ENCODE data around the gene GNAL.

Gene GNAL

DNA sequence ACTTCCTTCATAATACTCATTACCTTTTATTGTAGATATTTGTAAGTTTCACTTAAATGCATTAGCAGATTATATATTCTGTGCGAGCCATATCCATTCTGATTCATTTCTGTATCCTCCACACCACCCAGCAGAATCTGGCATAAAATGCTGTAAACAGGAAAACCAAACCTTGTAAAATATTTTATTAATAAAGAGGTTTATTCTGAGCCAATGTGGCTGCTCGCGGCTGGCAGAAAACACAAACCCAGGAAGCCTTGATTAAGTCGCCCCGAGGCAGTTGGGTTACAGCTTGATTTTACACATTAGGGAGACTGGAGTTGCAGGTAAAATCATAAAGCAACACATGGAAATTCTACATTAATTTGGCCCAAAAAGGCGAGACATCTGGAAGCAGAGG, 40.5 kb downstream of the GNAL start:
- DNase-seq: no peak

DNA sequence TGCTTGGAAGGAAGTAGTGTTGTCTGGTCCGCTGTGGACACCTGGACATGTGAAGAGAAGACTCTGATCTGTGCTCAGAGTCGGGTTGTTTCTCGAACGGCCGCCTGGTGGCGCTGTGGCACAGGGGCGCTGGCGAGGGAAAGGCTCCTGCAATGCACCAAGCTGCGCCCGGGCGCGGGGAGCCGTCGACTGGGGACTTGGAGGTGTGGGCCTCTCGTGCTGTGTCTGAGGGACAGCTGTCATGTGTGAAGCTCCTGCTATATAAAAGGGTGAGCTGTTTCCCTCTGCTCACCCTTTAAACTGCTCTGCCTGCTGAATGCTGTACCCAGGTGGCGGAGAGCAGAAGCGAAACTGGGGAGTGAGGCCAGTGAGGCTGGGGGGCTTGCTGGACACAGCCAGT, 44.0 kb downstream of the GNAL start:
- DNase-seq: peak; percentile 63

DNA sequence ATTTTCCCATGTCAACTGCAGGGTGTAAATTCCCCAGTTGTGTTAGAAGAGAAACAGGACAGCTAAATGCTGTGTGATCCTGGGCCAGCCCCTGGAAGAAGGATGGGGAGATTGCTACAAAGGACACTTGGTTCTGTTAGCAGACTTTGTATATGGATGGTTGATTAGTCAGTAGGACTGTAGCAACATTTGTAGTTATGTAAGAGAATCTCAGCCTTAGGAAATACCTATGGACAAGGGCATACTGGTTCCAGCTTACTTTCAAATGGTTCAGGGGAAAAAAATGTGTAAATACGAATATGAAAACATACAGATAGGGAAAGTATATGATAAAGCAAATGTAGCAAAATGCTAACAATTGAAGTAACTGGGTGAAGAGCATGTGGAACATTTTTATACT, 47.6 kb downstream of the GNAL start:
- DNase-seq: no peak

DNA sequence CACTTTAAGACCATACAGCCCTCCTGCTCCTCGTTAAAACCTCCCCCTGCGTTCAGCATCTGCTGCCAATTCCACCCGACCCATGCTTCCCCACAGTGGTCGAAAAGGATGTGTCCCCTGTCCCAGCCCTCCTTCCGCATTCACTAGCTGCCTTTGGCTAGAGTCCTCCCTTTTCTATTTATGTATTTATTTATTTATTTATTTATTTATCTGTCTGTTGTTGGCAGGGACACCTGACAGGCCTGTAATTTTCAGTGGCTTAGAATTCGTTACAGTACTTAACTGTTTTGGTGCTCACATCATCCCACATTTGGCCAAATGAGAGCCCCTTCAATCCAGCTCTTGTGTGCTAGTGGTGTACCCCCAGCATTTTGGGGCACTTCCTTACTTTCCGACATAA, 50.8 kb downstream of the GNAL start:
- DNase-seq: no peak

DNA sequence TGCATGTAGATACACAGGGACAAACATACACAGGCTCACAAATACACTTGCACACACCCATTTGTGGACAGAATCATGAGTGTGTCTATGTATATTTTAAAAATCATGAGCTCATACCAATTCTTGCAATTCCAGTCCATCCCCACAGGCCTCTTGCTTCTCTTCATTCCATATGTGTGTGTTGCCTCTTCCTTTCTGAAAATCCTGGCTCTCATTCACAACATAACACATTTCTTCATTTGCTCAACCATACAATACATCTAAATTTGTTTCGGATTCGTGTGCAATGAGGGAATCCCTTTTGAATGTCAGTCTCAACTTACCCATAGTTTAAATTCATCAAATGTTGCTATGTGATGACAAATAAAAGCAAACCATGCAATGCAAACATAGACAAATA, 51.4 kb downstream of the GNAL start:
- no peak for DNase-seq

DNA sequence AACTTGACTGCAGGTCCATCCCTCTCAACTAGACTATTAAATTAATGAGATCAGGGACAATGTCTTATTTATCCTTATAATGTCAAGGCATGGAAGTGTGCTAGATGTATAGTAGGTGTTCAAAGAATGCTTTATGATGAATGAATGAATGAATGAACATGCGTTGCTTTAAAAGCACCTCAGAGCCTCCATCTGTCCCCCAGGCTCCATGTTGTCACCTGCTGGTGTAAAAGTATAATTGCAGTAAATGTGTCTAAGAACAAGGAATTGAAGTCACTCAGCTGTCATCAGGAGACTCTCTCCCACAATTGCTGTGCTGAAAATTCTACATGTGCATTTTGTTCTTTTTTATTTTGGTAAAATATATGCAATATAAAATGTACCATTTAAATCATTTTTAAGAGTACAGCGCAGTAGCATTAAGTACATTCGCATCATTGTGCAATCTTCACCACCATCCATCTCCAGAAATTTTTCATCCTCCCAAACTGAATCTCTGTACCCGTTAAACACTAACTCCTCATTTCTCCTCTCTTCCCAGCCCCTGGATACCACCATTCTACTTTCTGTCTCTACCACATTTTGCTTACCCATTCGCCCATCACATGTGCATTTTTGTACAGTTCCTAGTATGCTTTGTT, 52.6 kb downstream of the GNAL start:
- DNase-seq: no peak

DNA sequence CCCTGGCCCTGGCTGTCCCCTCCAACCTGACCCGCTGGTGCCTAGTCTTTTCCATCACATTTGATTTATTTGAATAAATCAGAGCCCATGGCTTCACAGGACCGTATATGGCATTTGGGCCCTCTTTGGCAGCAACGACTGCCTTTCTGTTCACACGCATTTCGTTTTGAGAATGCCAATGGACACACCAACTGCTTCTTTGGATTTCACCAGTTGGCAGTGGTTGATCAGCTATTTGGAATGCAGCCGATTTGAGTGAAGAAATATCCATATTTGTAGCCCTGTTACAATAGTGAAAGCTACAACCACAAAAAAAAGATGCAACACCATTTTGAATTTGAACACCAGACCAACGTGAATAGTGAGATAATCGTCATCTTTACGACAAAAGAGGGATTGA, 56.5 kb downstream of the GNAL start:
- no peak for DNase-seq

DNA sequence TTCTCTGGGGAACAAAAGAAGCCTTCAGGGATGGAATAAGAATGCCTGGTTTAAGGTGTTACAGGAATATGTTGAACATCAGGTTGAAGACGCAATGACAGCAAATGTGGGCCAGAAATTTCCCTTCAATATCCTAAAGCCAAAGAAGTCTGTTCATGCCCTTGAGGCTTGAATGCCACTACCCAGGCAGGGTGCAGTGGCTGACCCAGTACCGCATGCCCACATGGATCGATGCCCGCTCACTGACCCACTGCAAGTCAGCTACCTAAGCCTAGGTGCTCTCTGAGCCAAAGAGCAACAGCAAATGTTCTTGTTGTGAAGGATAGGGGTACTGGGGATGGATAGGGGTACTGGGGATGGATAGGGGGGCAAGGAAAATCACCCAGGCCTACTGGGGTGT, 58.2 kb downstream of the GNAL start:
- no peak for DNase-seq

DNA sequence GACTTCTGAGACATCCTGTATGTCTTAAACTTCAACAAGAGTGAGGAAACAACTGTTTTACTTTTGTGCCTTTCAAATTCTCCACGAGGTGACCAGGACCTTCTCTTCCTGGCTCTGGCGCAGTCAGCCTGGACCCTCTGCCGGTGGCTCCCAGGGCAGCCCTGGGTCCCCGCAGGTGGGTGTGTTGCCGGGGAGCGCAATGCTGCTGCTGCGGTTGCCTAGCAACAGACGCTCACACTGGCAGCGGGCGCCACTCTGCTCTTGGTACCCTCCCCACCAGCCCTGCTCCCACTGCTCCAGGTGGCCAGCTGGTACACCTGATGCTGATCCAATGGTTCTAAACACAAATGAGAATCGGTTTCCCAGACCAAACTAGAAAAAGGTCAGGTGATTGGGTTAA, 58.7 kb downstream of the GNAL start:
- DNase-seq: no peak

DNA sequence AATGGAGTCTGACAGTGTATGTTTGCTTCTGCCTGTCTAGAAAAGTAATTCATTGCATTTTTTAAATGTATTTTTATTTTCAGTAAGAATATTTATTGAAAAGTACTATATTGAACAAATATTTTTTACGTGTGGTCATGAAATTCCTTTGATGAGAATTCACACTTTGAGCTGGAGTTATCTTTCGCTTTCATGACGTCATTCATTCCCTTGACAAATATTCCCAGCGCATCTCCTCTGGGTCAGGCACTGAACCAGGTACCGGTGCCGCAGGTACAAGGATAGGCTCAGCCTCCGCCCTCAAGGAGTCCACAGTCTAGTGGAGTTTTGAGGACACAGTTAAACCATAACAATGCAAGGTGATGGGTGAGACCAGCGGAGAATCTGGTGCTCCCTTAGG, 60.2 kb downstream of the GNAL start:
- DNase-seq: no peak

DNA sequence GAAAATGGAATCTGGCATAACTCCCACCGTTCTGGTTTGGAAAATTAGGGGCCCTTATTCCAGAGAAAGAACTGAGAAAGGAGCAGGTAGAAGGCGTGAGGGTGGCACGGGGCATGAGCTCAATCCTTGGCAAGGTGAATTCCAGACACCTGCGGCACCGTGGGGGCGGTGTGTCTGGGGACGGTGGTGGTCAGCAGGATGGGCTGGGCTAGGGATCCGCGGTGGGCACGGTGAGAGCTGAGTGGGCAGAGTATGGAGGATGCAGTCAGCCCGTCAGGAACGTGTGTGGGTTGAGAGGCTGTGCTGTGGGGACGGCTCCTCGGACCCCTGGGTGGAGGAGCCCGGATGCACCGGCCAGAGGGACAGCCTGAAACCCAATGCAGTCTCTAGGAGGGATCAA, 61.1 kb downstream of the GNAL start:
- DNase-seq: no peak

DNA sequence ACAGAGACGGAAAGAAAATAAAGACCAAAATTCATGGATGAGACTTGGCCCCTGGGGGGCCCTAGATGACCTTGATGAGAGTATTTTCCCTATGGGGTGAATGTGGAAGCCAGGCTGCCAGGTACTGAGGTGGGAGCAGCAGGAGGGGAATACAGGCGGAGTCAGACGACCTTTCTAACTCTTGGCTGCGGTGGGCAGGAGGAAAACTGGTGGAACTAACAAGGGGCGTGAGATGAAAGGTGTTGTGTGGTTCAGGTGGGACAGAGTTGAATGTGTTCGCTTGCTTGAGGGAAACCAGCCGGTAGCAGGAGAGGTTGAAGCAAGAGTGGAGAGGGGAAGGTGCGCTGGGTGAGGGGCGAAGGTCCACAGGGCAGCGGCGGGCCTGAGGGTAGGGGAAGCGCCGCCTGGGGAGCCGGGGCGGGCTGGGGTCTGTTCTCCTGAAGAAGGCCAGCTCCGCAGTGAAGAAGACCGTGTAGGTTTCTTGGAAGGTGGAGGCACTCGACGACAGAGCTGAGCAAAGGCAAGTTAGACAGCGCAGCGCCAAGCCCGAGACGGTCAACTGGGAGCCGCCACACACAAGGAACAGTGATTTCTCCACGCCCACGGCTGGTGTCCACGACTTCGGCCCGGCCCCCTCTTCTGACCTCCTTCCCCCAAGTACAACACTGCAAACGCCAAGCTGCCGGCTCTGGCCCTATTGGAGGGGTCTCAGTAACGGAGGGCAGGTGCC, 61.7 kb downstream of the GNAL start:
- no peak for DNase-seq

DNA sequence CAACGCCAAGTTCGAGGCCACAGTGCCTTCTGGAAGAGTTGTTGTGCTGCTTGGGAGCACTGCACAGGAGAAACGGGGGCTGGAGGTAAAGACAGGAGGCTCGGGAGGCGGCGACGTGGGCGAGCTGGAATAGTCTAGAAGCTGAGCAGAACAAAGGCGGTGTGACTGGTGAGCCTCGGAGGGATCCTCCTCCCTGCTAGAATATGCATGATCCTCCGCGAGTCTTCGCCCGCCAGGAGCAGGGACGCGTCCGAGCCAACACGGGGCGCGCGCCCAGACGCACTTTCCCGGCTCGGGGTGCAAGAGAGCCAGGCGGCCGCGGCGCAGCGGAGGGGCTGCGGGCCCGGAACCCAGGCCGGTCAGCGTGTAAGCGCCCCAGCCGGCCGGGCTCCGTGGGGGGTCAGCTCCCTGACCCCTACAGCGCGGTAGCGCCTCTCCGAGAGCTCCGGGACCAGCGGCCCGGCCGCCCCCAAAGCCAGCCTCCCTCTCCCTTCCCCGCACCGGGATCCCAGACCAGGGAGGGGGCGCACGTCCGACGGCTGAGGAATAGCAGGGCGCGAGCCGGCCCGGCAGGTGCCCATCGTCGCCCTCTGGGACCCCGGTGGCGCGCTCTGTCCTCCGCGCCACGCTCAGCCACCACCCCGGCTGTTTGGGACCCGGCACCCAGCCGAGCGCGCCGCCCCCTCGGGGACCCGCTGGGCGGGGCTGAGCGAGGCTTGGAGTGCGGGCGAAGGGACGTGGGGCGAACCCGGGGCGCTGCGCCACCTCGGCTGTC, 62.5 kb downstream of the GNAL start:
- no peak for DNase-seq

DNA sequence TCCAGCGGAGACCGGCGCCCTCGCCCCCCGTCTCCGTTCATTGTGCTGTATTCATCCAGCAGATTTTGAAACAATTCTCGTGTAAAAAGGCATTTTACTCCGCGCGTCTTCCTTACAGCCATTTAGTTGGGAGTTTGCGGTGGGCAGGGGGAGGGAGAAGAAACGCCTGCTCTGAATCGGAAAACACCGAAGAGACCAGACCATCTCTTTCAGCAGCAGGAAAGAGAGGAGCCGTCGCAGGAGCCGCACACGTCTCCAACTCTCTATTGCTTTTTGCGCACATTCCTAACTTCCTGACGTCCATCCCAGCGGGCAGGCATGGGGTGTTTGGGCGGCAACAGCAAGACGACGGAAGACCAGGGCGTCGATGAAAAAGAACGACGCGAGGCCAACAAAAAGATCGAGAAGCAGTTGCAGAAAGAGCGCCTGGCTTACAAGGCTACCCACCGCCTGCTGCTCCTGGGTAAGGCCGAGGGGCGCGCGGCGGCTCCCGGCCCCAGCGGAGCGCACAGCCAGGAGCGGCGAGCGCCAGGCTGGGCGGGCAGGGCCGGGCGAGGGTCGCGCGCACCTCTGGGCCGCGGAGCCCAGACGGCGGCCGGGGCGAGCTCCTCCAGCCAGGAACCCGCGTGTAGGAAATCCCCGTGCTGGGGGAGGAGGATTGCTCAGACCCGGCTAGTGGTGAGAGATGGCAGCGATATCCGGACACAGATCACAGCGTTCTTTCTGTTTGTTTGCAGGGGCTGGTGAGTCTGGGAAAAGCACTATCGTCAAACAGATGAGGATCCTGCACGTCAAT, 63.2 kb downstream of the GNAL start:
- no peak for DNase-seq

DNA sequence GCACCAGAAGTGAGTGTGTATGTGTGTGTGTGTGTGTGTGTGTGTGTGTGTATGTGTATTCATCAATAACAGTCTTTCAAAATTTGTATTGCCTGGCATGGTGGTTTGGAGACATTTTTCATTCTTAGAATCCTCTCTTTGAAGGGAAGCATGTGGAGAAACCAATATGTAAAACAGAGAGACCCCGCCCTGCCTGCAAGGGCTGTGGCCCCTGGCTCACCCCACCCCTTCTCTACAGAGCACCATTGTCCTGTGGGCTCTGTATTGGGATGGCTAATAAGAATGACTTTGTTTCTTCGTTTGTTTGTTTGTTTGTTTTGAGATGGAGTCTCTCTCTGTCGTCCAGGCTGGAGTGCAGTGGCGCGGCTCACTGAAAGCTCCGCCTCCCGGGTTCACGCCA, 65.9 kb downstream of the GNAL start:
- DNase-seq: no peak

DNA sequence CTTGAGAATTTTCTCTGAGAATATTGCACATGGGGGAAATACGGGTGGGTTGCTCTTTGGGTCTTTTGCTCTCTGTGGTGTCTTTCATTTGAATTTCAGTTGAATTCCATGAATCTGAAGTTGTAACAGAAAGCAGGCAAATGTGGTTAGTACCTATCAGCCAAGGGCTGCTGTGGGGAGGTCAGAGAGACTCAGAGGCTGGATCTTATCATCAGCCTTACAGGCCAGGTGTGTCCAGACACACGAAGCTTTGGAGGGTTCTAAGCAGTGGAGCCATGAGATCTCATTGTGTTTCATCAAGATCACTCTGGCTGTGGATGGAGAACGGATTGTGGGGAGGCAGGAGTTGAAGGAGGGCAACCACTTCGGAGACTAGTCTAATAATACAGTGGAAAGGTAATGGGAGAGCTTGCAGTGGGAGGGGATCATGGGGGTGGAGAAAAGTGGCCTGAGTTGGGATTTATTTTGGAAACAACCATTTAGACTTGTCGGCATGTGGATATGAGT, 68.1 kb downstream of the GNAL start:
- no peak for DNase-seq

DNA sequence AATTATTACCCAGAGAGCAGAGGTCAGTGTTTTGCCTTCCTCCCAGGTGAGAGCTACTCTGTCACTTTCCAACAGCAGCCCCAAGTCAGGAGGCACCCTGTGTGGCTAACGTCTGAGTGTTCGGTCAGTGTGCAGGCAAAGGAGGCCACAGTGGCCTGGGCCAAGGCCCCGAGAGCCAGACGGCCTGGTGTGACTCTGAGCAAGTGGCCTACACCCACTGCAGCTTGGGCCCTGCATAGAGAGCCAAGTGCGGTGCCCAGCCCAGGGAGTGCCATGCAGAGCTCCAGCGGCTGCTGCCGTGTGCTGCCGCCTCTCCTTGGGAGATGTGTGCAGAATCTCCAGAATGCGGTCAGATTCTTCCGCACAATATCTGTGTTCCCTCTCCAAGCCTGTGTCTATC, 70.4 kb downstream of the GNAL start:
- no peak for DNase-seq

DNA sequence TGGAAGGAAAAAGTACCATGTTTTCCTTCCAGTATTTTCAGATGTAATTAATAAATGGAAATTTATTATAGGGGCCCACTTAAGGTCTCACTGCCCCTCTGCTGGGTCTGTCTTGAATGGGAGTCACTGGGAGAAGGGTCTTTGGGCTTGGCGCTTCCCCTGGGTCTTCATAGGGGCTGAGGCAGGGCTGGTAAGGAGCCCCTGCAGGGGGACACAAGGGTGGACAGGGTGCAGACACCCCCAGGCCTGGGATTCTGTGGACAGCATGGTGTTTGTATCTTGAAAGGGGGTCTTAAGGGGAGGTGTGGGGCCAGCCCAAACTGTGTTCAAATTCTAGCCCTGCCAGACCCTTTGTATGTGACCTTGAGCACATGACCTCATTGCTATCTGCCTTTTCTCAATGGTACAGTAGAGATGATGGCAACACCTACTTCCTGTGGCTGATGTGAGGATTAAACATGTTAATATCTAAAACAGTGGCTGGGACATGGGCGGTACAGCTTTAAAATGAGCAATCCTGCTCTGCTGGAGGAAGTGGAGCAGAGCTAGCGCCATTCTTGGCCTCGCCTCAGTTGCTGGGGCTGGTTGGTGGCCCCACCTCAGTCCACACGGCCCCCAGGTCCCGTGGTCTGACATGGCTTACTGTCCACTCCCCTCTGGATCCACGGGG, 71.6 kb downstream of the GNAL start:
- DNase-seq: no peak

DNA sequence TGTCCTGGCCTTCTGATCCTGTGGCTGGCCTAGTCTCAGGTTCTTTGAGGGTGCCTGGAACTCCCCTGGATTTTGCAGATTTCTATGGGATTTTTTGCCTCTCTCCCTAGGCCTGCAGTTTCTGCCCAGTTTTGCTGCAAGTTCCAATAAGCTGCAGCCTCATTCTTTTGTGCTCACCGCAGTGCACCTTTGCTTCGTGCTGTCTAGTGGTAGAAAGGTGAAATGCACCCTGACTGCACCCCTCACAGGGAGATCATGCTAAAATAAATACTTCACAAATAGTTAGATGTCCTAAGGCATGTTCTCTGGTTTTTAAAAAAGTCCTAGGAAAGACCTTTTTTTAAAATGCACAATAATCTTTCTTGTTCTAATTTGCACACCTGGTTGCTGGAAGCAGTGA, 72.5 kb downstream of the GNAL start:
- DNase-seq: no peak

DNA sequence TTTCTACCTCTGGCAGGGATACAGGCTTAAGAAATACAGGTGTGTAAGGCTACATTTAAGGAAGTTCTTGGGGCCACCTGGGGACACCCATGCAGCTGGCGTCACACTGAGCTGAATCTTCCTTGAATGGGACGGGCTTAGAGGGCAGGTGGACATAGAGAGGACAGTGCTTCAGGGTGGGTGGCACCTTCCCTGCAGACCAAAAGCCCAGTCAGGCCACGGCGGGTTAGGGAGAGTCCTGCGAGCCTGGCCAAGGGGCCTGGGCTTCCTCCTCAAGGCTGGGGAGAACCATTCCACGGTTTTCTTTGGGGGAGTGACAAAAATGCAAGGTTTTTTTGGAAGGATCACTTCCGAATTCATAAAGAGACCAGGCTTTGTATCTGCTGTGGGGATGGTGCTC, 73.4 kb downstream of the GNAL start:
- no peak for DNase-seq

DNA sequence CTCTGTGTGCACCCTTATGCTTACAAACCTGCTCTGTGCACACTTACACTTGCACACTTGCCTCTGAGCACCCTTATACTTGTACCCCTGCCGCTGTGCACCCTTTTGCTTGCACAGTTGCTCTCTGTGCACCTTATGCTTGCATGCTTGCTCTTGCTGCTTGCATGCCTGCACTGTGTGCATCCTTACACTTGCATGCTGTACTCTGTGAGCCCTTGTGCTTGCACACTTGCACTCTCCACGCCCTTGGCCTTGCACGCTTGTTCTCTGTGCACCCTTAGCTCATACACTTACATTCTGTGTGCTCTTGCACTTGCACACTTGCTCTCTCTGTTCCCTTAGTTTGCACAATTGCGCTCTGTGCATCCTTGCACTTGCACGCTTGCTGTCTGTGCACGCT, 78.3 kb downstream of the GNAL start:
- no peak for DNase-seq

DNA sequence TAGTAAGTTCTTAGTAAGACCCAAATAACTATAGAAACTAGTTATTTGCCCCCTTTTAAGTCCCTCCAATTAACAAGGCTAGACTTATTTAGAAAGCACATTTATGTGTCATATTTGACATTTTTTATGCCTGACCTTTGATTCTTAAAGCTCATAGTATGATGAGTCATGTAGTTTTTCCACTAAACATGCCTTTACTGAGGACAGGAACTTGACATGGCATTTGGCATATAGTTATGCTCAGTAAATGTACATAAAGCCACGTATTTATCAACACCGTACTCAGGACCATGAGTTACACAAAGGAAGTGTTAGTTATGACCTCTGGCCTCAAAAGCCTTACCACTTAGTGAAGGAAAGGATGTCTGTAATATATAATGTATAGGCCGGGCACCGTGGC, 78.9 kb downstream of the GNAL start:
- no peak for DNase-seq
